Adrenal gland (tissue), 5 donors: ENCODE measurements around the gene RET.

Source experiments
- POLR2A ChIP-seq, 2 donors: fragments of 450-650 bp; IDR thresholded peaks; one replicate each; pipeline ENCODE4 v1.6.1; 2017; ENCODE audit warnings: antibody characterized with exemption in 2 of 2, mild to moderate bottlenecking in 2 of 2, moderate library complexity in 1 of 2
- TF ChIP-seq, protein P1 (sequence below), 6 experiments: fragments of 450-650 bp in 4 of 6; fragments of 200-600 bp in 2 of 6; sonication (generic) in 1 of 6; IDR thresholded peaks; 1 replicate in 5 of 6; 2 replicates in 1 of 6; pipeline versions ENCODE4 v1.5.1 to v1.8.0; 2016 to 2021; ENCODE audit warnings: antibody characterized with exemption in 6 of 6, mild to moderate bottlenecking in 2 of 6, moderate library complexity in 1 of 6
- donor health status: DM: no; HTN: no; CAD: no.

- TF ChIP-seq, protein P1, sequence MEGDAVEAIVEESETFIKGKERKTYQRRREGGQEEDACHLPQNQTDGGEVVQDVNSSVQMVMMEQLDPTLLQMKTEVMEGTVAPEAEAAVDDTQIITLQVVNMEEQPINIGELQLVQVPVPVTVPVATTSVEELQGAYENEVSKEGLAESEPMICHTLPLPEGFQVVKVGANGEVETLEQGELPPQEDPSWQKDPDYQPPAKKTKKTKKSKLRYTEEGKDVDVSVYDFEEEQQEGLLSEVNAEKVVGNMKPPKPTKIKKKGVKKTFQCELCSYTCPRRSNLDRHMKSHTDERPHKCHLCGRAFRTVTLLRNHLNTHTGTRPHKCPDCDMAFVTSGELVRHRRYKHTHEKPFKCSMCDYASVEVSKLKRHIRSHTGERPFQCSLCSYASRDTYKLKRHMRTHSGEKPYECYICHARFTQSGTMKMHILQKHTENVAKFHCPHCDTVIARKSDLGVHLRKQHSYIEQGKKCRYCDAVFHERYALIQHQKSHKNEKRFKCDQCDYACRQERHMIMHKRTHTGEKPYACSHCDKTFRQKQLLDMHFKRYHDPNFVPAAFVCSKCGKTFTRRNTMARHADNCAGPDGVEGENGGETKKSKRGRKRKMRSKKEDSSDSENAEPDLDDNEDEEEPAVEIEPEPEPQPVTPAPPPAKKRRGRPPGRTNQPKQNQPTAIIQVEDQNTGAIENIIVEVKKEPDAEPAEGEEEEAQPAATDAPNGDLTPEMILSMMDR (IDR thresholded peaks at IDR 0.05) = no peak
- no peak for TF ChIP-seq POLR2A (IDR thresholded peaks at IDR 0.05)
Observed at GRCh38 chr10:43073721-43074120, 3.1 kb upstream of the RET start.
